ENCODE data around the gene CD99.
"Not testable (repeated sequence)": the region's sequence is repeated elsewhere in the genome, so short reads cannot be mapped to it uniquely, and the experiment has no call there.

Gene CD99

DNA sequence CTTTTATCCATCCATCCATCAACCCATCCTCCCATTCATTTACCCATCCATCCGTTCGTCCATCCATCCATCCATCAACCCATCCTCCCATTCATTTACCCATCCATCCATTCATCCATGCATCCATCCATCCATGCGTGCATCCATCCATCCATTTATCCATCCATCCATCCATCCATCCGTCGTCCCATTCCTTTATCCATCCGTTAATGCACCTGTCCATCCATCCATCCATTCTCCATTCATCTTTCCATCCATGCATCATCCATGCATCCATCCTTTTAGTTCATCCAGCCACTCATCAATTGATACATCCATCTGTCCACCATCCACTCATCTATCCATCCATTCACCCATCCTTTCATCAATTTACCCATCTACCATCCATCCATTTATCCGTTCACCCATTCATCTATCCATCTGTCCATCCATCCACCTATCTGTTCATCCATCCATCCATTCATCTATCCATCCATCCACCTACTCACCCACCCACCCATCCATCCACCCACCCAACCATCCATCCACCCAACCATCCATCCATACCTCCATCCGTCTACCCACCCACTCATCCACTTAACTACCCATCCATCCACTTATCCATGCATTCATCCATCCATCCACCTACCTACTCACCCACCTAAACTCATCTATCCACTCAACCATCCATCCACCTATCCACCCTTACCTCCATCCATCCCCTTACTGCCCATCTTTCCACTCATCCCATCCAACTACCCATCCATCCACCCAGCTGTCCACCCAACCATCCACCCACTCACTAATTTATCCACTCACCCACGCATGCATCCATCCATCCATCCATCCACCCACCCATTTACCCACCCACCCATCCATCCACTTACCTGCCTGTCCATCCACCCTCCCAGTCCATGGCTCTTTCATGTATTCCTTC is 9.6 kb downstream of the CD99 start:
- DNase-seq, result no peak

DNA sequence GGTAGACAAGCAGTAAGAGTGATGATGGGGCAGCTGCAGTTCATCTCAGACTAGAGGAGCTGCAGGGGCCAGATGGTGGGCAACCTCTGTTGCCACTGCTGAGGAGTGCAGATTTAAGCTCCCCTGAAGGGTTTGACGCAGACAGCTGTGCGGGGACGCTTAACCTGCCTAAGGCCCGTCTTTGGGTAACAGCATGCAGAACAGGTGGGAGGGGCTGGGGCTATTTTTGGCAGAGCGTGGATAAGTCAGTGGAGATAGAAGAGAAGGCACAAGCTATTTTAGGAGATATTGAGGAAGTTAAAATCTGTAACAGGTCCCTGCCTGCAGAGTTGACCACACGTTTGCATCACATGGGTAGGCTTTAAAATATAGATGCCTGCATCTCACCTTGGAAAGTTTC is 10.5 kb downstream of the CD99 start:
- DNase-seq, result no peak

DNA sequence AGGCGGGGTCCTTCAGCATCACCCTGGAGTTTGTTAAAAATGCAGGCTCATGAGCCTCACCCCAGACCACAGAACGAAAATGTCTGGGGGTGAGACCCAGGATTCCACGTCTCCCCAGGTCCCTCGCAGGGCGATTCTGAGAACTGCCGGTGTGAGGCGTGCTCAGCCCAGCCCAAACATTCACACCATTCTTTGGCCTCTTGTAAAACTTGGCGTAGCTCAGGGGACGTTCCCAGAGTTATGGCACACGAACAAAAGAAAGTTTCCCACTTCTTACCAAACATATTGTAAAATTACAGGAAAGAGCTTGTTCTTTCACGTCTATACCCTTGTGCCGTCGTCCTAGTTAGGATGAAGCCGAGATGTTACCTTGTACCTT is 12.9 kb downstream of the CD99 start:
- DNase-seq, result no peak

DNA sequence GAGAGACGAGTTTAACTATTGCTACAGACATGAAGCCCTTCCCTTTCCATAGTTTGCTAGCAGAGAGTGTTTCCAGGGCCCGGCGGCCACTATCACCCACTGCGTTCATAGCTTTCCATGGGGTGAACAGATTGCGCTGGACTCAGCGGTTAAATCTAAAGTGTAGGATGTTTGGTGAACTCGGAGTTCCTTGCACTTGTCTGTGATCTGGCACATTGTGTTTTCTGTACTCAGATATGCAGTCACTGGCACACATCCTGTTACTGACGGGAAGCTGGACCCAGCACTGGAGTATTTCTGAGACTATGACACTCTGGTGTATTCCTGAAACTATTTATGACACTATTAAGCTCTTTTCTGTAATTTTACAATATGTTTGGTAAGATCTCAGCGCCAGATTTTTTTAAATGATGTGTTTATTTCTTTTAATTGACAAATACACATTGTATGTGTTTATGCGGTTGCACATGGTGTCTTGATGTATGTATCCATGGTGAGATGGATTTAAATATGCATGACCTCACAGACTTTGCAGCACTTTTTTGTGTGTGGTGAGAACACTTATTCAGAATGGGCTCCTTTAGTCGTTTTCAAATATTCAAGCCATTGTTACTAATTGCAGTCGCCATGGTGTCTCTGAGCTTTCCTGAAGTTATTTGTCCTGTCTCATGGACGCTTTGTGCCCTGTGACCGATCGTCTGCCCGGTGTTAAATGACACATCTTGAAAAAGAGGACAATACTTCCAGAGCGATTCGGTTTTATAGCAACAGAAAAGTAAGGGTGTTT is 14.1 kb downstream of the CD99 start:
- DNase-seq, result no peak

DNA sequence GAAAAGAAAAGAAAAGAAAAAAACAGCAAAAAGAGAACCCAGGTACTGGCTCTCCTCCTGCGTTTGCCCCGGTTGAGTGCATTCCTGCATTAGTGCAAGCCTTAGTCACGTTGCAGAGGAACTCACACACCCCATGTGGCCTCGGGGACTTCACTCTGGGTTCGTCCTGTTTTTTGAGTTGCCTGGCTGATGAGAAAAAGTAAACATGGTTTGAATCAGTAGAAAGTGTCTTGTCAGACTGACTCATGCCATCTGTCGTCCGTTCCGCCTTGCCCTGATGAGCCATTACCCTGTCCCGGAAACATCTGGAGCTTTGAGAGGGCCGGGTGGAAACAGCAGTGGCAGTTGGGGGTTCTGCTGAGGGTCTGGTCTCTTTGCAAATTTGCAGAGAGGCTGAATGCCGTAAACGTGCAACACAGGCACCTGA is 16.3 kb downstream of the CD99 start:
- DNase-seq, result no peak

DNA sequence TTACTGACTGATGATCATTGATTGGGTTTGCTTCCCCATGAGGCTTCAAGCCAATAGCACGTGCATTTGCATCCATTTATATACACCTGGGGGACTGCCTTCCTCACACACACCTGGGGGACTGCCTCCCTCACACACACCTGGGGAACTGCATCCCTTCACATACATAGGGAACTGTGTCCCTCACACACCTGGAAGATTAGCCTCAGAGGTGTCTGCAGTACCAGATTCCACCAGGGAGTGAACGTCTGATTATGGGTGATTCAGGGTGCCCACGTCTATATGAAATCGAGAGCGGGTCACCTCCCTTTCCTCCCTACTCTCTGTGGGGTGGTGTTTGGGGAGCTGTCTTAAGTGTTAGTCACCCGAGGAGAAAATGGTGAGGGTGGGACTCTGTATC is 16.9 kb downstream of the CD99 start:
- DNase-seq, result no peak

DNA sequence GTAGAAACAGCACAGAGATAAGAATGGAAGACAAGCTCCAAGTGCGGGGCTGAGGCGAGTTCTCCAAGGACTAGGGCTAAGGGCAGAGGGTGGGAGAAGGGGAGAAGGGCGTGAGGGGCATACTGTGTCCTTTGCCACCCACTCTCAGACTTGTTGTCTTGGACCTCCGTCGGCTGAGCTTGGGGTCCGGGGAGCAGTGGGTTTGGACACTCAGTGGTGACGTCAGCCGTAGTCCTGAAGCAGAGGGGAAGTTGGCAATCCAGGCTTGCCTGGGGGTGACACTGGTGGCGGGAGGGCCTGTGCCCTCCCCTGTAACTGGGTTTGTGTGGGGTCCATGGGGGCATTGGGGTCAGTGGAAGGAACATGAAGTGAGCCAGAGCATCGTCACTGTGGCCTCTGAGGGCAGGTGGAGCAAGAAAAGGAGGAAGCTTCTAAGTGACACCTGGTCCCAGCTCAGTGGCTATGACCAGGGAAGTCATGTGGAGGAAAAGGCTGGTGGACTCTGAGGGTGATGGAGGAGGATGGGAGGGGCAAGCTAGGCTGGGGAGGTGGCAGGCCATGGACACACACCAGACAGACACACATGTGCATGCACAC is 17.6 kb downstream of the CD99 start:
- no peak for DNase-seq

DNA sequence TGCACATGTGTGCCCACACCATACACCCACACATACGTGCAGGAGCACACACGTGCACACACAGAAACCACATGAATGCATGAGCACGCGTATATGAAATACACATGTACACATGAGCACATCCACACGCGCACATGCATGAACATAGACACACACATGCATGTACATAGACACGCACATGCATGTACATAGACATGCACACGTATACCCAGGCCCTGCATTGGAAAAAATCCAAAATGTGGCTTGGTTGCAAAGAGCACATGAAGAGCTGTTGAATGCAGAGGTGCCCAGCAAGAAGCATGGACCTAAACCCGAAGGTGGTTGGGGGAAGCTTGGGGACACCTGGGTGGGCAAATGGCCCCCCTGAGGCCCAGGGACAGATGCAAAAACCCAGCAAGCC is 18.5 kb downstream of the CD99 start:
- no peak for DNase-seq

DNA sequence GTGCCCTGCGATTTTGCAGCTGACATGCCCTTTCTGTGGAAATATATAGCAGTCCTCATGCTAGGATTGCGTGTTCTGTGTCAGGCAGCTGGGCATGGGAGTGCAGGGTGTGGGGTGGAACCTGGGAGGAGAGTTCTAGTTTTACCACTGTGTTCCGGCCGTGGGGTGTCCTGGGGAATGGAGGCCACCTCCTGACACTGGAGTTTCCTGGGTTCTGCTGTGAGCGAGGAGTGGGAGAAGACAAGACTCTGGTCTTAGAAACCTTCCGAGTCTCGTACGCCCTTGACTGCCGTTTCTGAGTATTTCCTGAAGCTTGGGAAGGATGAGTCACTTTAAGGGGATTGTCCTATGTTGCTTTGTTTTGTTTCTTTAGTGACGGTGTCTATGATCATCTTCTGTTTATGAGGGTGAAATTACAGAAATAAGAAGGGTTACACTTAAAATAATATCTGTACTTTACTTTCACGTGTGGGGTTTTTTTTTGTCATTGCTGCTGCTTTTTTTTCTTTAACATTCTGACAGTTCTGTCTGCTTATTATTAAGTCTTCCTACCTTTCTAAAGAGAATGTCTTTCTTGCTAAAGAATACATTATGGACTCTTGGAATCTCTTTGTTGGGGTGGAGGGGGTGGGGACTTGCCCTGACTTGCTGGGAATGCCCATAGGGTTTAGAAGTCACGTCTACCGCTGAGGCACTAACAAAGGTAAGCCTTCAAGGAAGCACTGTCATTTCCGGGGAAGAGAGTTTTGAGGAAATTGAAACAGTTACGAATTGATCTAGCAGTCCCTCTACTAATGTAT is 19.1 kb downstream of the CD99 start:
- no peak for DNase-seq

DNA sequence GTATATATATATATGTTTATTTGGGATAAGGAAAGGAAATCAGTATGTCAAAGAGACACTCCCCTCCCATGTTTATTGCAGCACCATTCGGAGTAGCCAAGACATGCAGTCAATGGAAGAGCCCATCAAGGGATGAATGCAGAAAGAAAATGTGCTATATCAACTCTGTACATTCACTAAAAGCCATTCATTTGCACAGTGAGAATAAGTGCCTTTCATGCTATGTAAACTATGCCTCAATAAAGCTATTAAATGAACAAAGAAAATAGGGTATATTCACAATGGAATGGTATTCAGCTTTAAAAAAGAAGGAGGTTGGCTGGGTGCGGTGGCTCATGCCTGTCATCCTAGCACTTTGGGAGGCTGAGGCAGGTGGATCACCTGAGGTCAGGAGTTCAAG is 20.3 kb downstream of the CD99 start:
- no peak for DNase-seq

DNA sequence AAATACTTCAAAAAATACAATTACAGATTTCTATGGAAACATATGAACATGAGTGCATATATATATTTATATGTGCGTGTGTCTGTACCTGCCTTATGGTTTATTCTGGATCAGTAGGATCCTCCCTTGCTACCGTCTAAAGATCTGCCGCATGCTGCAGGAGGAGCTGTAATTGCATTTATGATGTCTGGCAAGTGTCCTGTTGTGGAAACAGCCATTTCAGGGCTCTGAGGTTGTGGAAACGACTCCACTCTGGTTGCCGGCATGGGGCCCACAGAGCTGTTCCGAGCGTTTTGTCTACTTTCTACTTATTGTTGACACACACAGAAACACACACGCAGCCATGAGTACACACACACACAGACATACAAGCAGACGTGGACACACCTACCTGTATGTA is 21.3 kb downstream of the CD99 start:
- DNase-seq, result no peak

DNA sequence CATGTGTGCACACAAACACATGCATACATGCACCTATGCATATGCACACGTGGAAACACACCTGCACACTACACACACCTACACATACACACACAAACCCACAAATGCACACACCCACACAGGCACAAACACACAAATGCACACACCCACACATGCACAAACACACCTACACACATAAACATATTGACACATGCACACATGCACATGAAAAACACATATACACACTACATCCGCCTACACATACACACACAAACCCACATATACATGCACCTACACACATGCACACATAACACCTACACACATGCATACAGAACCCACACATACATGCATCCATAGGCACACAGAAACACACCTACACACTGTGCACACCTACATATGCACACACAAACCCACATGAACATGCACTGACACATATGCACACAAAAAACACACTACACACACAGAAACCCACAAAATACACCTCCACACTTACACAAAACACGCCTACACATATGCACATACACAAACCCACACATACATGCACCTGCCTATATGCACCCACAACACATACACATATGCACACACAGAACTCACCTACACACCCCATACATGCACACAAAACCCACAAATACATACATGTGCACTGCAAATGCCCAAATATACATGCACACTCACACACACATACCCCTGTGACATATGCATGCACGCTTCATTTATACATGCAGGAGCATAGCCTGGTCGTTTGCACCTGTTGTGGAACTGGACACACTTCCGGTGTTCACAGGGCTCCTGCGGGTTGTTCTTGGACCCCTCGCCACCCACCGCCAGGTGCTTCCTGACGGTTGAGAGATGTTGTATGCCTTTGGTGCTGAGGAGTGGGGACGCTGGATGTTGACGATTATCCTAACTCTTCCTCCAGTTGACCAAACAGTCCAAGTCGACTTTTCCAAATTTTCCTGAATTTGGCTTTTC is 22.1 kb downstream of the CD99 start:
- DNase-seq, result no peak

DNA sequence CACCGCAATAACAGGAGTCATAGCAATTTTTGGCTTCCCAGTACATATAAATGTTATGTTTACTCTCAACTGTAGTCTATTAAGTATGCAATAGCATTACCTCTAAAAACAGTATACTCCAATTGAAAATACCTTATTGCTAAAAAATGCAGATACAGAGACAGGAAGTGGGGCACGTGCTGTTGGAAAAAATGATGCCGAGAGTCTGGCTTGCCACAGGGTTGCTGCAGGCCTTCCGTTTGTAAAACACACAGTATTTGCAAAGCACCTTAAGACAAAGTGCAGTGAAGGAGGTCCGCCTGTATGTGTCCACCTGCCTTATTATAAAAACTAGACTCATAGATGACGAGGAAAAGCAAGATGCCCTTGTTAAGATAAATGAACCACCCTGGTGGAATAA is 23.5 kb downstream of the CD99 start:
- no peak for DNase-seq

DNA sequence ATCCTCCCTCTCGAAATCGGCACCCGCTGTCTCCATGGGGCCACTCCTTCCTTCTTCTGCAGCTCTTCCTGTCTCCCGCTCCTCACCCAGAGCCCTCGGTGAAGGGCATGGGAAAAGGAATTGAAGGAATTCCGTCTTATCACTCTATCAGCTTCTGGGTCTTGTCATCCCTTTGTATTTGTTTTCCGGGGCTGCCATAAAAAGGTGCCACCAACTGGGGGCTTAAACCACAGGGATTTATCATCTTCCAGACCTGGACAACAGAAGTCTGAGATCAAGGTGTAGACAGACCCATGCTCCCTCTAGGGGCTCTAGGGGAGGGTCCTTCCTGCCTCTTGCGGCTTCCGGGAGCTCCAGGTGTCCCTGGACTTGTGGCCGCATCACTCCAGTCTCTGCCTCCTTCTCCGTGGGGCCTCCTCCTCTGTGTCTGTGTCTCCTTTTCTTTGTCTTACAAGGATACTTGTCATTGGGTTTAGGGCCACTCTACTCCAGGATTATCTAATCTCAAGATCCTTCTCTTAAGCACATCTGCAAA is 24.0 kb downstream of the CD99 start:
- no peak for DNase-seq

DNA sequence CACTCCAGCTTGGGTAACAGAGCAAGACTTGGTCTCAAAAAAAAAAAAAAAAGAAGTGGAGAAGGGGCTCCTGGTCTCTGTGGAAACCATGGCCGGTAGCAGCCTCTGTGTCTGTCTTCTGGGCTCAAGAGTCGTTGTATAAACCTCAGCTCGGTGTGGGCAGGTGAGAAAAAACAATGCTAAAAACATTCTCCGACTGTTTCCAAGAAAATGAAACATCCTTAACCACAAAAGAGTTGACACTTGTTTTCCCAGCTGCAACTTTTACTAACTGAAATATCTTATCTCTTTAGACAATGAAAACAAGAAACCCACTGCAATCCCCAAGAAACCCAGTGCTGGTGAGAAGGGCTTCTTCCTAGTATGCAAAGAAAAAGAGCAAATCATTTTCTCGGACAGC is 26.2 kb downstream of the CD99 start:
- DNase-seq, result no peak

DNA sequence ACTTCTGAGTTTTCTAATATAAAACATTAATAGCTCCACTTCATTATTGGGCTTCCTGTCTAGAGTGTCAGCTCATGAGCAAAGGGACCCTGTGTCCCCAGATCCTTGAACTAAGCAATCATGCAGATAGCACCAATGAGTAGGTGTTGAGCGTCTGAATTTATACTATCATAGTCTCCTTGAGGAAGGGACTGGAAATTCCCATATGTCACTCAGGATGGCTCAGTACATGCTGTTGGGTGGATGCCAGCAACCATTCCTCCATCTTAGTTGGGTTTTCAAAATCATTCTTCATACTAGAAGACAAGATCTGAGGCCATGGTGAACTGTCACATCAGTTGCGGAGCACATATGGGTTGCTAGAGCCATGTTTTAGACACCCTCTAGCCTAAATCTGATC is 27.7 kb downstream of the CD99 start:
- no peak for DNase-seq

DNA sequence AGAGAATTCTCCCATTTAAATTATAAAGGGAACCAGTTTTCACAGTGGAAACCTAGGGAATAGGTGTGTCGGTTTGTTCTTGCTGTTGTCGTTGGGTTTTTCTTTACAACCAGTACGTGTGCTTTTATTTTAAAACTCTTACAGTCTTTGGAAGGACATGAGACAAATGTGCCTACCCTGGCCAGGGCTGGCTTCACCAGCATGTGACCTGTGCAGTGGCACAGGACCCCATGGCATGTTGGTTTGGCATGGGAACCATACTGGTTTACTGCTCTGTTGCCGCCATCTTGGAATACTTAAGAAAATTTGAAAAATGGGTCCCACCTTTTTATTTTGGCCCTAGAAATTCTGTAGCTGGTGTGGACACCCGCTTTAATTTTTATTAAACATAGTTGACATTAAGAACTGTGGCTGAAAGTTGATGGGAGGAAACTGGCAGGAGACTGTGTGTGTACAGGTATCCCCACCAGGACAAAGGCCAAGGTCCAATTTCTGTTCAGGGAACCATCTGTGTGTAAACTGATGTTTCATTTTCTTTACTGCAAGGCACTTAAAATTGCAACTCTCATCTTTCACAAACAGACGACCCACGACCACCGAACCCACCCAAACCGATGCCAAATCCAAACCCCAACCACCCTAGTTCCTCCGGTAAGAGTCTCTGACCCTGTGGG is 28.8 kb downstream of the CD99 start:
- DNase-seq, result no peak

DNA sequence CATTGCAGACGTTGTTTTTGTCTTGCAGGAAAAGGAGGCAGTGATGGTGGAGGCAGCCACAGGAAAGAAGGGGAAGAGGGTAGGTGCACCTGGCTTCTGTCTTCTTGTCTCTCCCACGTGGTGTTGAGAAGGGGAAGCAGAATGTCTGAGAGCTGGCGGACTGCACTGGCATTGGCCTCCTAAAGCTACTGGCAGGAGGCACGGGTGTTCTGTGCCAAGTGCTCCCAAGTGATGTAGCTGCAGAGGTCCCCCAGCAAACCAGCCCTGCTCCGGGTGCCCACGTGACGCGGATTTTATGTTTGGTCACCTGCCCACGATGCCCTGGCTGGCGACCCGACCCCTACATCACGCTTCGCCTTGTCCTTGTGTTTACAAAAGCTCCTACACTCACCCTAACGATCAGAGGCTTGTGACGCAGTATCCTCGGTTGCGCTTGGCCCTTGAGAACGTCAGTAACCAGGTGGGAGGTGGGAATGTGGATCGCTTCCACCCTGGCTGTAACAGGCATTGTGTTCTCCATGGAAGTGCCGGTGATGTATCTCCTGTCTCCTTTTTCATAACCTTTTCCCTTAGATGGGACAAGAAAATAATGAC is 32.3 kb downstream of the CD99 start:
- DNase-seq, result no peak

DNA sequence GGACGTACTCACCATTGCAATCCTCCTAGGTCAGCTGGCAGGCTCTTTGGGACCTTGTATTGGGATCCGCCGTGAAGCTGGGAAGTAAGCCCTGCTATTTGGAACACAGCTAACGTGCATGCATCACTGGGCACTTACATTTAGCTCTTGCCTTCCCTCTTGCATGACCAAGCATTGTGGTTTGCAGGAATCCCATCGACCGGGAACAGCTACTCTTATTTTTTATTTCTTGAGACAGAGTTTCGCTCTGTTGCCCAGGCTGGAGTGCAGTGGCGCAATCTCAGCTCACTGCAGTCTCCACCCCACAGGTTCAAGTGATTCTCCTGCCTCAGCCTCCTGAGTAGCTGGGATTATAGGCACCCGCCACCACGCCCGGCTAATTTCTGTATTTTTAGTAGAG is 36.2 kb downstream of the CD99 start:
- not testable (repeated sequence) for DNase-seq

DNA sequence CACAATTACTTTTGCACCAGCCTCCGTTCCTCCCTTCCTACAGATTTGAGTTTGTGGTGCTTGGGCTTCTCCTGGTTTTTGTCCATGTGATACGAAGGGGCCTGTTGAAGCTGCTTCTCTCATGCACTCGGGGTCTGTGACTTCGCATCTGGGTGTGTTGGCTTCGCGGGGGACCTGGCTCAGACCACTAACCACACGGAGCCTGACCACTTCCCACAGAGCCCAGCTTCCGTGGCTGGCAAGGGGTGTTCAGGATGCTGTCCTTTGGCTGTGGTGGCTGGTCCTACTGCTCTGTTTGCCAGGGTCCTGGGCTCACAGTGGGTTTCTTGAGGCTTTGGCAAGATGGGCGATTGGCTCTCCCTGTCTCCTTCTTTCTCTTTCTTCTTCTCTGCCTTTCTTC is 41.0 kb downstream of the CD99 start:
- no peak for DNase-seq

DNA sequence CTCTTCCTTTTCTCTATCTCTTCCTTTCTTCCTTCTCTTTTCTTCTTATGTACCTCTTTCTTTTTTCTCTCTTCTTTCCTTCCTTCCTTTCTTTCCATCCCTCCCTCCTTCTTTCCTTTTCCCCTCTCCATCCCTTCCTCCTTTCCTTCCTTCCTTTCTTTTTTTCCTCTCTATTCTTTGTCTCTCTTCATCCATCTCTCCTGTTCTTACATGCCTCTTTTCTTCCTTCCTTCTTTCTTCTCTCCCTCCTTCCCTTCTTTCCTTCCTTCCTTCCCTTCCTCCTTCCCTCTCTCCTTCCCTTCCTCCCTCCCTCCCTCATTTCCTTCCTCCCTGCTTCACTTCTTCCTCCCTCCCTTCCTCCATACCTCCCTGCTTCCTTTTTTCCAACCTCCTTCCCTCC is 41.6 kb downstream of the CD99 start:
- DNase-seq, result no peak

Data from activated CD8-positive, alpha-beta memory T cell treated with anti-CD3 and anti-CD28 coated beads, Interleukin-2, amount 50 U/mL, for 48 hours (primary cell).